IPS-11a (cell line): ENCODE data around the gene CUX1.

Experiments used
- H3K4me3 ChIP-seq: one replicate; pipeline ENCODE4 v1.5.1; 2013; ENCODE audit warnings: low read depth, low read length, control low read depth

The CUX1 gene

GRCh38 chr7:102093599-102094315, 276.3 kb downstream of the CUX1 start:
- no peak overlapping the region for H3K4me3 ChIP-seq

- H3K4me3 ChIP-seq = no peak overlapping the region
Measured at GRCh38 chr7:102094316-102094650, 276.9 kb downstream of the CUX1 start.

GRCh38 chr7:102095321-102096011, 278.0 kb downstream of the CUX1 start:
- H3K4me3 ChIP-seq = no peak overlapping the region

GRCh38 chr7:102096012-102096332, 278.5 kb downstream of the CUX1 start:
- H3K4me3 ChIP-seq = no peak overlapping the region

- H3K4me3 ChIP-seq = no peak overlapping the region
Measured at GRCh38 chr7:102096706-102097427, 279.4 kb downstream of the CUX1 start.

- no peak overlapping the region for H3K4me3 ChIP-seq
Measured at GRCh38 chr7:102097601-102098161, 280.3 kb downstream of the CUX1 start.

- no peak overlapping the region for H3K4me3 ChIP-seq
Measured at GRCh38 chr7:102098986-102099385, 281.6 kb downstream of the CUX1 start.

GRCh38 chr7:102099474-102099873, 282.0 kb downstream of the CUX1 start:
- H3K4me3 ChIP-seq = no peak overlapping the region

- no peak overlapping the region for H3K4me3 ChIP-seq
Measured at GRCh38 chr7:102101111-102101551, 283.7 kb downstream of the CUX1 start.

GRCh38 chr7:102101926-102102325, 284.5 kb downstream of the CUX1 start:
- H3K4me3 ChIP-seq = no peak overlapping the region

- H3K4me3 ChIP-seq = no peak overlapping the region
Measured at GRCh38 chr7:102103027-102103372, 285.6 kb downstream of the CUX1 start.

GRCh38 chr7:102104245-102104644, 286.8 kb downstream of the CUX1 start:
- no peak overlapping the region for H3K4me3 ChIP-seq

- no peak overlapping the region for H3K4me3 ChIP-seq
Measured at GRCh38 chr7:102106625-102107024, 289.2 kb downstream of the CUX1 start.

- H3K4me3 ChIP-seq = no peak overlapping the region
Measured at GRCh38 chr7:102107474-102108104, 290.2 kb downstream of the CUX1 start.

- no peak overlapping the region for H3K4me3 ChIP-seq
Measured at GRCh38 chr7:102111061-102112041, 293.9 kb downstream of the CUX1 start.

- H3K4me3 ChIP-seq = no peak overlapping the region
Measured at GRCh38 chr7:102115181-102115580, 297.8 kb downstream of the CUX1 start.

- no peak overlapping the region for H3K4me3 ChIP-seq
Measured at GRCh38 chr7:102115931-102116330, 298.5 kb downstream of the CUX1 start.

GRCh38 chr7:102117743-102118142, 300.3 kb downstream of the CUX1 start:
- no peak overlapping the region for H3K4me3 ChIP-seq

- H3K4me3 ChIP-seq = no peak overlapping the region
Measured at GRCh38 chr7:102119213-102119651, 301.8 kb downstream of the CUX1 start.

- no peak overlapping the region for H3K4me3 ChIP-seq
Measured at GRCh38 chr7:102119925-102120324, 302.5 kb downstream of the CUX1 start.
